ENCODE measurements around the gene PRKCSH.
"Not testable (repeated sequence)": the region's sequence is repeated elsewhere in the genome, so short reads cannot be mapped to it uniquely, and the experiment has no call there.

The PRKCSH gene

GRCh38 chr19:11451327-11451870 is 16.0 kb downstream of the PRKCSH start:
- no peak for DNase-seq

- no peak for DNase-seq
Measured at GRCh38 chr19:11451871-11452619, 16.6 kb downstream of the PRKCSH start.

- no peak for DNase-seq
Measured at GRCh38 chr19:11452620-11453310, 17.3 kb downstream of the PRKCSH start.

- DNase-seq: no peak
Measured at GRCh38 chr19:11453468-11454341, 18.3 kb downstream of the PRKCSH start.

GRCh38 chr19:11455233-11455554 is 19.8 kb downstream of the PRKCSH start:
- DNase-seq: not testable (repeated sequence)

- DNase-seq: no peak
Measured at GRCh38 chr19:11456659-11457058, 21.2 kb downstream of the PRKCSH start.

- no peak for DNase-seq
Measured at GRCh38 chr19:11457115-11457514, 21.7 kb downstream of the PRKCSH start.

- no peak for DNase-seq
Measured at GRCh38 chr19:11457831-11458230, 22.4 kb downstream of the PRKCSH start.

- DNase-seq: no peak
Measured at GRCh38 chr19:11458236-11458900, 22.9 kb downstream of the PRKCSH start.

- not testable (repeated sequence) for DNase-seq
Measured at GRCh38 chr19:11458912-11459311, 23.5 kb downstream of the PRKCSH start.

GRCh38 chr19:11460207-11460606 is 24.8 kb downstream of the PRKCSH start:
- no peak for DNase-seq

GRCh38 chr19:11461453-11461852 is 26.0 kb downstream of the PRKCSH start:
- no peak for DNase-seq

GRCh38 chr19:11463391-11463790 is 28.0 kb downstream of the PRKCSH start:
- DNase-seq: no peak

GRCh38 chr19:11464333-11465265 is 29.2 kb downstream of the PRKCSH start:
- no peak for DNase-seq

- DNase-seq: no peak
Measured at GRCh38 chr19:11465600-11465999, 30.2 kb downstream of the PRKCSH start.

- DNase-seq: not testable (repeated sequence)
Measured at GRCh38 chr19:11468266-11468845, 32.9 kb downstream of the PRKCSH start.

GRCh38 chr19:11473725-11474124 is 38.3 kb downstream of the PRKCSH start:
- no peak for DNase-seq

- not testable (repeated sequence) for DNase-seq
Measured at GRCh38 chr19:11475343-11475742, 39.9 kb downstream of the PRKCSH start.

- no peak for DNase-seq
Measured at GRCh38 chr19:11475861-11476260, 40.4 kb downstream of the PRKCSH start.

- DNase-seq: no peak
Measured at GRCh38 chr19:11478167-11479089, 43.0 kb downstream of the PRKCSH start.

Measured in bone marrow (tissue), 2 donors.